ENCODE data around the gene ENKUR.
"Not testable (repeated sequence)": the region's sequence is repeated elsewhere in the genome, so short reads cannot be mapped to it uniquely, and the experiment has no call there.

The ENKUR gene

GRCh38 chr10:25024528-25024927, 8.6 kb upstream of the ENKUR start:
- DNase-seq (ENCODE audit: low spot score) = no peak

- DNase-seq (ENCODE audit: low spot score) = no peak
Measured at GRCh38 chr10:25023278-25023677, 7.3 kb upstream of the ENKUR start.

GRCh38 chr10:25018703-25019102, 2.7 kb upstream of the ENKUR start:
- DNase-seq (ENCODE audit: low spot score) = no peak

- peak; percentile 1 for DNase-seq (ENCODE audit: low spot score)
Measured at GRCh38 chr10:25017661-25018060, 1.7 kb upstream of the ENKUR start.

GRCh38 chr10:25017154-25017590, 1.2 kb upstream of the ENKUR start:
- DNase-seq (ENCODE audit: low spot score) = no peak

- DNase-seq (ENCODE audit: low spot score) = peak; percentile 98
Measured at GRCh38 chr10:25016376-25017153, 607 bp upstream of the ENKUR start, which contains the start of gene THNSL1. TSS of gene THNSL1 (plus strand) at chr10:25016612. CDS start at chr10:25023224, 6,612 bp downstream.

GRCh38 chr10:25014579-25014978, 1.4 kb downstream of the ENKUR start:
- no peak for DNase-seq (ENCODE audit: low spot score)

GRCh38 chr10:25011591-25011990, 4.4 kb downstream of the ENKUR start:
- not testable (repeated sequence) for DNase-seq (ENCODE audit: low spot score)

- no peak for DNase-seq (ENCODE audit: low spot score)
Measured at GRCh38 chr10:24998044-24998443, 17.9 kb downstream of the ENKUR start.

- no peak for DNase-seq (ENCODE audit: low spot score)
Measured at GRCh38 chr10:24995072-24995471, 20.9 kb downstream of the ENKUR start.

- DNase-seq (ENCODE audit: low spot score) = no peak
Measured at GRCh38 chr10:24993237-24993958, 22.6 kb downstream of the ENKUR start.

GRCh38 chr10:24992512-24993133, 23.3 kb downstream of the ENKUR start:
- DNase-seq (ENCODE audit: low spot score) = no peak

- DNase-seq (ENCODE audit: low spot score) = no peak
Measured at GRCh38 chr10:24991298-24991697, 24.7 kb downstream of the ENKUR start.

- DNase-seq (ENCODE audit: low spot score) = no peak
Measured at GRCh38 chr10:24989867-24990266, 26.1 kb downstream of the ENKUR start.

- peak; percentile 16 for DNase-seq (ENCODE audit: low spot score)
Measured at GRCh38 chr10:24988831-24989640, 26.9 kb downstream of the ENKUR start.

GRCh38 chr10:24984906-24985305, 31.1 kb downstream of the ENKUR start:
- no peak for DNase-seq (ENCODE audit: low spot score)

- no peak for DNase-seq (ENCODE audit: low spot score)
Measured at GRCh38 chr10:24983946-24984345, 32.0 kb downstream of the ENKUR start.

- no peak for DNase-seq (ENCODE audit: low spot score)
Measured at GRCh38 chr10:24983130-24983529, 32.8 kb downstream of the ENKUR start.

GRCh38 chr10:24982319-24983112, 33.4 kb downstream of the ENKUR start:
- DNase-seq (ENCODE audit: low spot score) = no peak

- DNase-seq (ENCODE audit: low spot score) = no peak
Measured at GRCh38 chr10:24981161-24981710, 34.7 kb downstream of the ENKUR start.

All from SK-N-DZ (cell line).